Measurements from ENCODE around the gene MYCL. TPM values are rescaled to one million over a fixed set of nuclear protein-coding genes. Genes with fewer than 3 reads are reported as not detected.
A peak's percentile ranks its signal among the peaks of the same experiment; 100 is the strongest.

Gene MYCL
- total RNA-seq, 6 experiments from 2014 or later: 0.75 to 20.5 (median 6.1) TPM

DNA sequence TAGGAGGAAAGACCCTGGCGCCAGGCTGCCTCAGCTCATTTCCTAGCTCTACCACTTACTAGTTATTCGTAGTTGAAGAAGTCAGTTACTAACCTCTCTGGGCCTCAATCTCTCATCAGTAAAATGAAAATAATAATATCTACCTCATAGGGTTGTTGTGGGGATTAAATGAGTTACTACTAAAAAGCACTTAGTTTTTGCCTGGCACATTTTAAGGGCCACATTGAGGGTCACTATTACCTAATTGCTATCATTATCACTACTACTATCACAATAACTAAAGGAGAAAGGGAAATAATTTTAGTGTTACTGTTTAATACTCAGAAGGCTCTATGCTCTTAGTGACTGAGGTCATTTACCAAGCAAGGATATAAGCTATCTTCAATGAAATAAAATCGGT is 43.4 kb downstream of the MYCL start:
- WGBS (ENCODE audit: insufficient coverage, low coverage, low lambda C conversion rate, missing lambda C conversion rate): 76% methylated on average over 3 of the region's 3 CpGs

DNA sequence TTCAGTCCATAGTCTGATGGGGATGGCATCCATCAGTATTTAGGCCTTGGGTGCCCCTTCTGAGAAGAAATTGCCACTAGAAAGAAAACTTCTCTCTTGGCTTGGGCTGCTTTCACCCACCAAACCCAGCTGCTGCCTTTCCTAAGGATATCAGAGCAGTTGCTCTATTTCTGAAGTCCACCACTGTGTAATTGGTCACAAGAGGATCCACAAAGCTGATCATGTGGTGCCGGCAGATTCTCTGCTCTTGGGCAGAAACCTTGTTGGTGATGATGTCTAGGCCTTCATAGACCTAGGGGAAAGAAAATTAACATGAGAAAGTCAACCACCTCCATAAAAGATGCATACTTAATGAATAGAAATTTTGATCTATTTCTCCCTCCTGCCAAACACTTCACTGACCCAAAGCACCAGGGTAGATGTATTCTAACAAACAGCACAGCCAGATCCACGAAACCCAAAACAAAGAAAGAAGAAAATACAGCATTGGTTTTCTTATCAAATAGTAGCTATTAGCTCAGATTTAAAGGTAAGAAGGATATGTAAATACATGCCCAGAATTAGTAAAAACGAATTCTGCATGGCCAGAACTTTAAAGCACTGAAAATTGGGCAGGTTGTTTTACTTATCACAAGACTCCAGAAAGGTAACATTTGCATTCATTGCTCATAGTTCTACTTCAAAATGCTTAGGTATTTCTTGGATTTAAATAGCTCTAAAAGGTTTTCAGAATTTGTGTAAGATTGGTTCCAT is 44.4 kb downstream of the MYCL start:
- ATAC-seq: no peak
- H3K27me3 ChIP-seq: no peaks in the 10 kb centered on the region
- intact Hi-C loops (cut with DNase I): no loop called here
- H3K4me1 ChIP-seq: peaks cover 0 to 14% (median 6%) of the 10 kb centered on the region in 4 donors
- H3K36me3 ChIP-seq: peaks cover 0 to 3% (median 0%) of the 10 kb centered on the region in 4 donors
- no peak overlapping the region for H3K27ac ChIP-seq
- TF ChIP-seq, protein P1, sequence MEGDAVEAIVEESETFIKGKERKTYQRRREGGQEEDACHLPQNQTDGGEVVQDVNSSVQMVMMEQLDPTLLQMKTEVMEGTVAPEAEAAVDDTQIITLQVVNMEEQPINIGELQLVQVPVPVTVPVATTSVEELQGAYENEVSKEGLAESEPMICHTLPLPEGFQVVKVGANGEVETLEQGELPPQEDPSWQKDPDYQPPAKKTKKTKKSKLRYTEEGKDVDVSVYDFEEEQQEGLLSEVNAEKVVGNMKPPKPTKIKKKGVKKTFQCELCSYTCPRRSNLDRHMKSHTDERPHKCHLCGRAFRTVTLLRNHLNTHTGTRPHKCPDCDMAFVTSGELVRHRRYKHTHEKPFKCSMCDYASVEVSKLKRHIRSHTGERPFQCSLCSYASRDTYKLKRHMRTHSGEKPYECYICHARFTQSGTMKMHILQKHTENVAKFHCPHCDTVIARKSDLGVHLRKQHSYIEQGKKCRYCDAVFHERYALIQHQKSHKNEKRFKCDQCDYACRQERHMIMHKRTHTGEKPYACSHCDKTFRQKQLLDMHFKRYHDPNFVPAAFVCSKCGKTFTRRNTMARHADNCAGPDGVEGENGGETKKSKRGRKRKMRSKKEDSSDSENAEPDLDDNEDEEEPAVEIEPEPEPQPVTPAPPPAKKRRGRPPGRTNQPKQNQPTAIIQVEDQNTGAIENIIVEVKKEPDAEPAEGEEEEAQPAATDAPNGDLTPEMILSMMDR (IDR thresholded peaks at IDR 0.05): no peak
- TF ChIP-seq POLR2A (IDR thresholded peaks at IDR 0.05): no peak
- 85% methylated on average over 3 of the region's 3 CpGs for WGBS (ENCODE audit: insufficient coverage, low coverage, low lambda C conversion rate, missing lambda C conversion rate)
- no peaks in the 10 kb centered on the region for H3K9me3 ChIP-seq
- no peak for DNase-seq
- H3K4me3 ChIP-seq: no peak overlapping the region

More for the DNA sequence above, 43.4 kb downstream of the MYCL start:
- intact Hi-C loops (cut with DNase I): no loop called here
- DNase-seq: no peak
- Histone ChIP-seq H3K27ac (no peak overlapping the region), H3K9me3 (no peaks in the 10 kb centered on the region), H3K4me1 (peaks cover 0 to 5% (median 1%) of the 10 kb centered on the region in 4 donors), H3K27me3 (no peaks in the 10 kb centered on the region), H3K4me3 (no peak overlapping the region), H3K36me3 (peaks cover 0 to 3% (median 0%) of the 10 kb centered on the region in 4 donors)
- no peak for ATAC-seq
- TF ChIP-seq, protein P1 (IDR thresholded peaks at IDR 0.05): no peak
- TF ChIP-seq POLR2A (IDR thresholded peaks at IDR 0.05): no peak

DNA sequence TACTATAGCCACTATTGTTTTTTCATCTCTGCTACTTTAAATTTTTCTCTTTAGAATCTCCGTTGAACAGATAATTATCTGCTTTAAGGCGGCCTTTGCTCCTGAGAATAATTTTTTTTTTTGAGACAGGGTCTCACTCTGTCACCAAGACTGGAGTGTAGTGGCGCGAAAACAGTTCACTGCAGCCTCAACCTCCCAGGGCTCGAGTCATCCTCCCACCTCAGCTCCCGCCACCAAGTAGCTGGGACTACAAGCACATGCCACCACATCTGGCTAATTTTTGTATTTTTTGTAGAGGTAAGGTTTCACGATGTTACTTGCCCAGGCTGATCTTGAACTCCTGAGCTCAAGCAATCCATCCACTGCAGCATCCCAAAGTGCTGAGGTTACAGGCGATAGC is 47.0 kb downstream of the MYCL start:
- intact Hi-C loops (cut with DNase I): no loop called here
- peaks cover 0 to 3% (median 0%) of the 10 kb centered on the region in 4 donors for H3K36me3 ChIP-seq
- peaks cover 0 to 28% (median 14%) of the 10 kb centered on the region in 4 donors for H3K4me1 ChIP-seq
- H3K9me3 ChIP-seq: no peaks in the 10 kb centered on the region
- no peaks in the 10 kb centered on the region for H3K27me3 ChIP-seq
- H3K4me3 ChIP-seq: no peak overlapping the region
- TF ChIP-seq POLR2A (IDR thresholded peaks at IDR 0.05): no peak
- TF ChIP-seq, protein P1 (IDR thresholded peaks at IDR 0.05): no peak
- ATAC-seq (no peak), DNase-seq (no peak)
- 90% methylated on average over 8 of the region's 8 CpGs for WGBS (ENCODE audit: insufficient coverage, low coverage, low lambda C conversion rate, missing lambda C conversion rate)
- no peak overlapping the region for H3K27ac ChIP-seq

DNA sequence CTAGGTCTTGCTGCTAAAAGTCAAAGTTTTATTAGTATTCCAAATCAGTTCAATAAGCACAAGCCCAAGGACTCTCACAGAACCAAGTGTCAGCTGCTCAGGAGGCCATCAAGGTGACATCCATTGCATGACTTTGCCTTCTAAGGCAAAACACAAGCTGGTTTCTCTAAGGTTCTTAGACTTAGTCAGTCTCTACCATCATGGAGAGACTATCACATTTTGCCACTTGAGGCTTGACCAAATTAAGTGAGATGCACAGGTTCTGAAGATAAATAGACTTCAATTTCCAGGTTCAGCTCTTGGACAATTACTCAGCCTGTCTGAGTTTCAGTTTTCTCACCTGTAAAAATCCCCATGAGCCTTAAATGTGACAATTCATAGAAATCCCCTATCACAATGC is 47.4 kb downstream of the MYCL start:
- peaks cover 0 to 3% (median 0%) of the 10 kb centered on the region in 4 donors for H3K36me3 ChIP-seq
- H3K27ac ChIP-seq: peak overlapping the region in 1 of 3 donors; percentile 15
- H3K4me1 ChIP-seq: peaks cover 0 to 28% (median 14%) of the 10 kb centered on the region in 4 donors
- H3K27me3 ChIP-seq: no peaks in the 10 kb centered on the region
- ATAC-seq: no peak
- intact Hi-C loops (cut with DNase I): no loop called here
- no peak overlapping the region for H3K4me3 ChIP-seq
- no peak for DNase-seq
- TF ChIP-seq, protein P1 (IDR thresholded peaks at IDR 0.05): no peak
- no peak for TF ChIP-seq POLR2A (IDR thresholded peaks at IDR 0.05)
- H3K9me3 ChIP-seq: no peaks in the 10 kb centered on the region

All from right lobe of liver (tissue), 6 donors.